Renal cortical epithelial cell (primary cell): ENCODE results near the gene CCDC57. TPM values are rescaled to one million over a fixed set of nuclear protein-coding genes. Genes with fewer than 3 reads are reported as not detected.
"Not testable (repeated sequence)": the region's sequence is repeated elsewhere in the genome, so short reads cannot be mapped to it uniquely, and the experiment has no call there.

ENCODE experiments used
- DNase-seq: peaks from one replicate; pipeline ENCODE4 v3.0.0-alpha.2; 2011; ENCODE audit warnings: low read depth
- total RNA-seq: library from RNA; depleted of rRNA; stranded (reverse); fragments of >200 nt; gene quantifications from 2 replicates; pipeline ENCODE4 v1.2.3, GENCODE V29; 2014

The CCDC57 gene
- total RNA-seq, 1 donor from 2014 or later = 28.2 TPM

DNA sequence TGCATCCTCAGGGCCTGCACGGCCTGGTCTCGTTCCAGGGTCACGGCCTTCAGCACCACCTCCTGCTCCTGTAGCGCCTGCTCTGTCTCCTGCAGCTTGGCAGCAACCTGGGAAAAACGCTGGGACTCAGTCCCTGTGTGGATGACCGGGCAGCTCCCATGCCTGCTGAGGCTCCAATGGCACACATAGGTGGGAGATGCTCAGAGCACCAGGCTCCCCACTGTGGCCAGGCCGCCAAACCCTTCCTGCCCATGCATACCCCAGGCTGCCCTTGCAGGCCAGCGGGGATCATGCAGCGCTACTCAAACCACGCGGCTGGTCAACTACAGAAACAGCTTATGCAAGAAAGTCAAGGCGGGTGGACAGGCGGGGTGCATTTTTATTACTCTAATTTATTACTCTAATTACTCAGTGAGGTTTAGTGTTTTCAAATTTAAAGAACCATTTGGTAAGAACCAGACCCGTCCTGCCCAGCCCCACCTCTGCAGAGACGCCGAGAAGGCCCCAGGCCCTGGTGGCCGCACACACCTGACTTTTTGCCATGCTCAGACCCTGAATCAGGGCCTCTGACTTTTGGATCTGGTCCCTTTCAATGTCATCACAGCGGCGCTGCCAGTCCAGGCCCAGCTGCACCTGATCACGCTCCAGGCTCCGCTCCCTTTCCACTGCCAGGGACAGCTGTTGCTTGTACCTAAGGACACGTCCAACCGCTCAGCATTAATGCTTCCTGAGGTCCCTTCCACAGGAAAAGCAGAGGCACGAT is 34.0 kb downstream of the CCDC57 start:
- no peak for DNase-seq

GRCh38 chr17:82177761-82178498 is 34.7 kb downstream of the CCDC57 start:
- DNase-seq = no peak

GRCh38 chr17:82177276-82177675 is 35.4 kb downstream of the CCDC57 start:
- DNase-seq = peak; percentile 8

GRCh38 chr17:82175951-82176350 is 36.7 kb downstream of the CCDC57 start:
- no peak for DNase-seq

GRCh38 chr17:82175201-82175600 is 37.4 kb downstream of the CCDC57 start:
- no peak for DNase-seq

DNA sequence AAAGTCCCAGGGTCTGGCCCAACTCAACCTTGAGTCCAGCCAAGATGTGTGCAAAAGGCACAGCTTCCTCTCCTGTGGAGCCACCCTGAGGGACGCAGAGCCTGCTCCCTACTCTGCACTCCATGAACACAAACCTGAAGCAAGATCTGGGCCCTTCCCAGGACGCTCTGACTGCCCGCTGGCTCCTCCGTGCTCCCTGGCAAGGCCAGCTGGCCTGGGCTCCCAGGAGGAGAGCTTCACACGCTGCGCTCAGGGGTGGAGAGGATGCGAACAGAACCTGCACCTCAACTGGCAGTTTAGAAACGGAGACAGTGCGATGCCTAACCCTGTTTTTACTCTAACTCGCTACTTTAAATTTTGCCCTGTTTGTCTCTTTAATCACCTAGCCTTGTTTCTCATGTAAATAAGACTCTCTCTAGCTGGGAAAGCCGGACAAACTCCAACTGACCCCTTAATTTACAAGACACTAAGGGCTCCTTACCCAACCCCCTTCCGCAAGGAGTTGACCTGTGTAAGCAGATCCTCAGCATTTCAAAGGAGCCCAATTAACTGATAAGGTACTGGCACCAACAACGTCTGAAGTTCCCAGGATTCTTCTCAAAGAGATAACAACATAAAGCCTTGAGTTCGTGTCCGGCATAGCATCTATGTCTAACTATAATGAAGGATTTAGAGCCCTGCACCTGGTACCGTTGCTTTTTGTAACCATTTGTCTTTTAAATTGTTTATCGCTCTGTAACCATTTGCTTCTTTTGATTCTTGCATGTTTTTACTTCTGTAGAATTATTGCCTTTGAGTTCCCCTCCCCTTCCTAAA is 38.4 kb downstream of the CCDC57 start:
- not testable (repeated sequence) for DNase-seq

DNA sequence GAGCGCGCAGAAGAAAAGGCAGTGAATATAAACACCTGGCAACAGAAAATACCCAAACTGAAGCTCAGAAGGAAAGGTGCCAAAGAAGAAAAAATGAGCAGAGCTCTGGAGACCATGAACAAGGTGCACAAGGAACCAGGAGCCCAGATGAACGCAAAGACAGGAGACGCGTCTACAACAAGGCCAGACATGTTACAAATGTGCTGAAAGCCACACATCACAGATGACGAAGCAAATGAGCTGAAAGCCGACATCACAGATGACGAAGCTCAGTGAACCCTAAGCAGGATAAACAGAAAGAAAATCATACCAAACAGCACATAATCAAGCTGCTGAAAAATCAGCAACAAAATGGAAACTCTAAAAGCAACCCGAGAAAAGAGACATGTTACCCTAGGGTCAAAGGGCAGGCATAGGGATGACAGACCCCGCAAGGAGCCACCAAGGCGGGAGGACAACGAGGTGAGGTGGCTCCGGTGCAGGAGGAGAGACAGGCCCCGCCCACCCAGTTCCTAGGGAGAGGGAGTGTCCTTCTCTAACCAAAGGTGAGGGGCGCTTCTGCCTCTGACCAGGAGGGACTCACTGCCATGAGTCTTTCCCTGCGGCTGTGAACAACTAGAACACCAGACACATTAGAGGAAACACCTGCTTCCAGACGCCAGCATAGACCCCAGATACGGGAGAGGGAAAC is 39.1 kb downstream of the CCDC57 start:
- no peak for DNase-seq

GRCh38 chr17:82172486-82173160 is 40.0 kb downstream of the CCDC57 start:
- DNase-seq = no peak

- no peak for DNase-seq
Measured at GRCh38 chr17:82171750-82172375, 40.8 kb downstream of the CCDC57 start.

DNA sequence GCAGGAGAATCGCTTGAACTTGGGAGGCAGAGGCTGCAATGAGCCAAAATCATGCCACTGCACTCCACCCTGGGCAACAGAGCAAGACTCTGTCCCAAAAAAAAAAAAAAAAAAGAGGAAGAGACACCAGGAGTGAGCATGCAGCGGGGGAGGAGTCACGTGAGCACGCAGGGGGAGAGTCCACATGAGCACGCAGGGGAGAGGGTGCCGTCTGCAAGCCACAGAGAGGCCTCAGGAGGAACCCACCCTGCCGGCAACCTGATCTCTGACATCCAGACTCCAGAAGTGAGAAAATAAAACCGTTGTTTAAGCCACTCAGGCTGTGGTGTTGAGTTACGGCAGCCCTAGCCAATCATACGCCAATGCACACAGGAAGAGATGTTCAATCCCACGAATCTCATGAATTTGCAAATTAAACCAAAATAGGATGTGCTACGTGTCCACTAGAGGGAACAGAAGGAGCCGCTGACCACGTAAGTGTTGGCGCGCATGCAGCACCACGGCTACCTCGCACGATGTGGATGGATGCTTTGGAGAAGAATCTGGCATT is 42.2 kb downstream of the CCDC57 start:
- no peak for DNase-seq

- DNase-seq = no peak
Measured at GRCh38 chr17:82168568-82168967, 44.1 kb downstream of the CCDC57 start.

- no peak for DNase-seq
Measured at GRCh38 chr17:82167028-82167427, 45.6 kb downstream of the CCDC57 start.

- no peak for DNase-seq
Measured at GRCh38 chr17:82164853-82165252, 47.8 kb downstream of the CCDC57 start.

GRCh38 chr17:82161216-82161615 is 51.4 kb downstream of the CCDC57 start:
- no peak for DNase-seq

DNA sequence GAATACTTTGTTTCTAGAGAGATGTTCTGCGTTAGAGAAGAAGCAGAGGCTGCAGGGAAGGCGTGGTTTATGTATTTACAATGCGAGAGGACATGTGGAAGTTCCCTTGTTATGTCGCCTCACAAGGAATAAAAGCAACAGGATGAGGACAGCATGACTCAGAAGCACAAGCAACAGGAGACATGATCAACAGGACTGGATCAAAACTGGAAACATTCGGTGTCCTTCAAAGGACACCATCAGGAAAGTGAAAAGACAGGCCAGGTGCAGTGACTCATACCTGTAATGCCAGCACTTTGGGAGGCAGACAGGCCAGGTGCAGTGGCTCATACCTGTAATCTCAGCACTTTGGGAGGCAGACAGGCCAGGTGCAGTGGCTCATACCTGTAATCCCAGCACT is 52.6 kb downstream of the CCDC57 start:
- DNase-seq = peak; percentile 45

- no peak for DNase-seq
Measured at GRCh38 chr17:82158825-82159224, 53.8 kb downstream of the CCDC57 start.

GRCh38 chr17:82157046-82158035 is 55.3 kb downstream of the CCDC57 start:
- DNase-seq = no peak

GRCh38 chr17:82156284-82156925 is 56.2 kb downstream of the CCDC57 start:
- DNase-seq = no peak

DNA sequence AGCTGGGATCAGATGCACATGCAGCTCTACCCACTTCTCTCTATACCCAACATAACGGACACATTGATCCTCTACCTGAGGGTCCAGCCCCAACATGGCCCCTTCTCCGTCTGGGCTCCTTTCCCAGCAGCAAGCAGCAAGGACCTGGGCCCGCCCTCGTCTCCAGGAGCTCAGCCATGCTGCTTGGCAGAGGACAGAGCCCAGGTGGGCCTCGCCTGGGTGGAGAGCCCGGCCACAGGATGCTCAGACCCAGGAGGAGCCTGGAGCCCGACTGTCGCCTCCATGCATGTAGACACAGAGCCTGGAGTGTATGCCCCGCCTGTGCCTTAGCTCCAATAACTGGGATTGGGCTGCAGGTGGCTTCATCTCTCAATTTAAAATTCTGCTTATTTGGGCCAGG is 57.0 kb downstream of the CCDC57 start:
- no peak for DNase-seq
